BJ (cell line): ENCODE measurements around the gene LIPM. TPM values are rescaled to one million over a fixed set of nuclear protein-coding genes. Genes with fewer than 3 reads are reported as not detected.

Experiments used
- CTCF ChIA-PET: fragments of 350-600 bp; formaldehyde crosslinking; extraction: SDS; loops from one replicate; lab custom pipeline; 2021; ENCODE audit warnings: antibody characterized with exemption, inconsistent platforms; lab: Yijun Ruan, JAX
- POLR2A ChIA-PET: fragments of 300-600 bp; sonication (Branson Sonifier 250); formaldehyde crosslinking; extraction: SDS; loops from one replicate; lab custom pipeline; 2021; ENCODE audit warnings: antibody characterized with exemption; lab: Charles Lee
- DNase-seq: peaks from one replicate; pipeline ENCODE4 v3.0.0-alpha.2; 2011; ENCODE audit warnings: low read depth
- H3K27me3 ChIP-seq: 2 replicates; pipeline ENCODE4 v1.6.0; 2011; ENCODE audit warnings: low read length; ENCODE audit not compliant: control insufficient read depth, insufficient read depth
- H3K36me3 ChIP-seq: 2 replicates; pipeline ENCODE4 v1.5.1; 2011; ENCODE audit warnings: low read length; ENCODE audit not compliant: control insufficient read depth, insufficient read depth
- H3K4me3 ChIP-seq: 2 replicates; pipeline ENCODE4 v1.5.1; 2011; ENCODE audit warnings: low read depth, mild to moderate bottlenecking, control low read depth, low read length
- polyA plus RNA-seq: library from polyadenylated mRNA; depleted of rRNA; stranded (reverse); fragments of >200 nt; gene quantifications from 2 replicates; pipeline ENCODE4 v1.2.3, GENCODE V29; 2011
- TF ChIP-seq, protein P1 (sequence below): IDR thresholded peaks from 2 replicates; pipeline ENCODE4 v1.5.1; 2011; ENCODE audit warnings: low read depth, mild to moderate bottlenecking, control low read depth, inconsistent platforms, low read length, moderate library complexity; ENCODE audit not compliant: insufficient read depth

The LIPM gene
- polyA plus RNA-seq, 1 experiment, result not detected

DNA sequence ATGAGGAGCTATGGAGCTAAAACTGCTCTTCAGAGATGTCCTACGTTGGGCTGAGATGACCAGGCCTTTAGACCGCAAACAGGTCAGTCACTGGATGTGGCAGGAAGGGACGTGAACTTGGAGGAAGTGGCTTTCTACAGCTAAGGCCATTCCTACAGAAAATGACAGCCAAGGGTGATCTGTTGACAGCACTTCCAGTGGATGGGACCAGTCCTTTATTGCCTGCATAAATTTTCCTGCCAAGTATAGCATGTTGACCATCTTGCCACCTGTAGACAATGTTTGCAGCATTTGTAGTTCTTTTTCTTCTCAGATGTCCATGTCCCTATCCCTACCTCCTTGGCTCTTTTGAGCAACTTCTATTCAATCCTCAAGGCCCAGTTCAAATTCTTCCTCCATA, 3.4 kb downstream of the LIPM start:
- Histone ChIP-seq H3K36me3 (no peaks in the 10 kb centered on the region), H3K4me3 (no peak overlapping the region), H3K27me3 (no peaks in the 10 kb centered on the region)
- ChIA-PET POLR2A (no interaction called here), CTCF (interaction anchor here (1.1 to 2.1 kb wide), 3 partner anchors 13 to 116 kb away, joined by 3 to 4 read pairs (median 3); no protein-coding TSS in a partner anchor)
- no peak for DNase-seq
- TF ChIP-seq, protein P1, sequence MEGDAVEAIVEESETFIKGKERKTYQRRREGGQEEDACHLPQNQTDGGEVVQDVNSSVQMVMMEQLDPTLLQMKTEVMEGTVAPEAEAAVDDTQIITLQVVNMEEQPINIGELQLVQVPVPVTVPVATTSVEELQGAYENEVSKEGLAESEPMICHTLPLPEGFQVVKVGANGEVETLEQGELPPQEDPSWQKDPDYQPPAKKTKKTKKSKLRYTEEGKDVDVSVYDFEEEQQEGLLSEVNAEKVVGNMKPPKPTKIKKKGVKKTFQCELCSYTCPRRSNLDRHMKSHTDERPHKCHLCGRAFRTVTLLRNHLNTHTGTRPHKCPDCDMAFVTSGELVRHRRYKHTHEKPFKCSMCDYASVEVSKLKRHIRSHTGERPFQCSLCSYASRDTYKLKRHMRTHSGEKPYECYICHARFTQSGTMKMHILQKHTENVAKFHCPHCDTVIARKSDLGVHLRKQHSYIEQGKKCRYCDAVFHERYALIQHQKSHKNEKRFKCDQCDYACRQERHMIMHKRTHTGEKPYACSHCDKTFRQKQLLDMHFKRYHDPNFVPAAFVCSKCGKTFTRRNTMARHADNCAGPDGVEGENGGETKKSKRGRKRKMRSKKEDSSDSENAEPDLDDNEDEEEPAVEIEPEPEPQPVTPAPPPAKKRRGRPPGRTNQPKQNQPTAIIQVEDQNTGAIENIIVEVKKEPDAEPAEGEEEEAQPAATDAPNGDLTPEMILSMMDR, result no peak

DNA sequence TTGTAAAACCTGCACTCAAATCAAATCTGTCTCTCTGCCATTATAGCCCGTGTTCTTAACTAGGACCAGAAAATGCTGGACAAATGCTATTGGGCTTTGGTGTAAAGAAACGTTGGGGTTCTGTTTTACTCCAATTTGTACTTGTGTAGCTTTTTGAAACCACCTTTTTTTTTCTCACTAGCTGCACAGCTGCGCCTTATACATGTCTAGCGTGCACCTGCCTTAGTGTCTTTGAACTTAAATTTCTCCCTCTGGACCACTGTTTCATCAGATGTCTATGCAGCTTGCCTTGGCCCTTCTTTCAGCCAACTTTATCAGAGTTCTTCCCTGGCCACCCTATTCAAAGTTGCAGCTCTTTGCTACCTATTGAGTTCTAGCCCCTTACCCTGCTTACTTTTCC, 7.1 kb downstream of the LIPM start:
- 0 out of 2 replicates have a peak, but pooled peaks cover 2% of the 10 kb centered on the region for H3K27me3 ChIP-seq
- H3K36me3 ChIP-seq, result no peaks in the 10 kb centered on the region
- ChIA-PET CTCF (interaction anchor here (1.2 to 4.2 kb wide), 11 partner anchors 10 to 245 kb away, joined by 3 to 49 read pairs (median 6); partner anchors contain the start of gene RNLS), POLR2A (no interaction called here)
- DNase-seq, result no peak
- TF ChIP-seq, protein P1, result no peak
- no peak overlapping the region for H3K4me3 ChIP-seq

DNA sequence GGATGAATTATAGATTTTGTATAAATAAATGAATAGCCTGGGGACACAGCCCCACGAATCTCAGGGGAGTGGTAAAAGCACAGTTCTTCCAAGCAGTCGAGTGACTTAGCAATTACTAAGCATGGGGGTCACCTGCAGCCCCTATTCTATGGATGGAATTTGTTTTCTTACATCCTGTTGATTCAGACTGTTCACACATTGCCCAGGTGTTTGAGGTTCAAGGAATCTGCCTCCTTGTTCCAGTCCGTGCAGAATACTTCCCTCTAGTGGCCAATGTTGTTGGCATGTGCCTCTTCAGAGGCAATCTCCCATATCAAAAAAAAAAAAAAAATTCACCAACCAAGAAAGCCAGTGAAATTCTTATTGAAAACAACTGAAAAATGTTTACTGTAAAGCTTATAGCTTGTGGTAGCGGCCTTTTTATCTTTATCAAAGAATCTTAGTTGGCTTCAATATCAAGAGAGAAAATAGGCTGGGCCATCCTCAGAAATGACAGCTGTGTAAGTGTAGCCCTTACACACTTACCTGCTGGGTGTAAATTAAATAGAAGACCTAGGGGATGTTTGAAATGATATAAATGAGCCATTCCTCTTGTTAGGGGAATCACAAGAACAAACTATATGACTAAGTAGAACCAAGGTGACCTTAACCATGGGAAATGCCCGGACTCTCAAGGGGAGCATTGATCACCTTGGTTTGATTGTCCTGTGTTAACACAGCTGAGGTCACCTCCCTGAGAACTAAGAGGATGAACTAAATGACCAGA, 7.8 kb downstream of the LIPM start:
- POLR2A ChIA-PET, result no interaction called here
- CTCF ChIA-PET, result interaction anchor here (0.6 to 4.2 kb wide), 29 partner anchors 8 to 847 kb away, joined by 3 to 49 read pairs (median 4); partner anchors contain the start of gene ACTA2
- DNase-seq, result peak; percentile 29
- Histone ChIP-seq H3K4me3 (no peak overlapping the region), H3K36me3 (no peaks in the 10 kb centered on the region), H3K27me3 (0 out of 2 replicates have a peak, but pooled peaks cover 2% of the 10 kb centered on the region)
- TF ChIP-seq, protein P1, result peak; percentile 85

DNA sequence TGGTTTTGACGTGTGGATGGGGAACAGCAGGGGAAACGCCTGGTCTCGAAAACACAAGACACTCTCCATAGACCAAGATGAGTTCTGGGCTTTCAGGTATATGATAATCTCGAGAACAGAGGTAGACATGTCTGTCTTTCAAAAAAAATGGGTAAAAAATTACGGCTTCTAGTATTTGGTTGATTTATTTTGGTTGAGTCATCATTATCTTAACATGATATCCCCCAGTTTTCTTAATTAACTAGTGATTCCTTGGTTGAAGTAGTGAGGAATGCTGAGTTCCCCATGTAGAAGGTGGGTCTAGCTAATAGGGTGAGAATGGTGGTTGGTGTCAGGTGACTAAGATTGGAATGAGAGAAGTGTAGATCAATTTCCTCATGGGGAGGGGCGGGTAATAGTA, 10.7 kb downstream of the LIPM start:
- POLR2A ChIA-PET, result no interaction called here
- DNase-seq, result no peak
- 0 out of 2 replicates have a peak, but pooled peaks cover 2% of the 10 kb centered on the region for H3K27me3 ChIP-seq
- TF ChIP-seq, protein P1, result no peak
- H3K36me3 ChIP-seq, result no peaks in the 10 kb centered on the region
- CTCF ChIA-PET, result interaction anchor here (1.2 to 1.3 kb wide), 2 partner anchors 23 to 120 kb away, joined by 3 read pairs; no protein-coding TSS in a partner anchor
- H3K4me3 ChIP-seq, result no peak overlapping the region

DNA sequence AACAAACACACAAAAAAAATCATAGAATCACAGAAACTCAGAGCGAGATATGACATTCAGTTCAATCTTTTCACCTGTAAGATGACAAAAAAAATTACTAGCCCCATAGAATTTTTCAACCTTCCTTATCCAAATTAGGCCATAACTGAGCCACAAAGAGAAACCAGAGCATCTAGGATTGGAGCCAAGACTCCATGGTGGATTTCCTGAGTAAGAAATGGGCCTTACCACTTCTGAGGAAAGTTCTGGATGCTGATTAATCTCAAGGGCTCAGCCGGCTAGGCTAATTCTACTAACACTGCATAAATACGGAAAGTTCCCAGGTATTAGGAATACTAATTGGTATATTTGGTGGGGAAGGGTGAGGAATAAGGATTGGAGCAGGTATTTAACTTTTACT, 16.8 kb downstream of the LIPM start:
- CTCF ChIA-PET, result no interaction called here
- POLR2A ChIA-PET, result no interaction called here
- no peaks in the 10 kb centered on the region for H3K36me3 ChIP-seq
- TF ChIP-seq, protein P1, result no peak
- H3K27me3 ChIP-seq, result no peaks in the 10 kb centered on the region
- no peak for DNase-seq
- H3K4me3 ChIP-seq, result no peak overlapping the region
